ENCODE data around the gene TRIO. TPM values are rescaled to one million over a fixed set of nuclear protein-coding genes. Genes with fewer than 3 reads are reported as not detected.

The TRIO gene
- total and polyA plus RNA-seq, 10 of the 15 experiments (the other 5 are each of a cell fraction or from before 2014, with no cell fraction given) = 5.1 to 96.4 (median 44.6) TPM

DNA sequence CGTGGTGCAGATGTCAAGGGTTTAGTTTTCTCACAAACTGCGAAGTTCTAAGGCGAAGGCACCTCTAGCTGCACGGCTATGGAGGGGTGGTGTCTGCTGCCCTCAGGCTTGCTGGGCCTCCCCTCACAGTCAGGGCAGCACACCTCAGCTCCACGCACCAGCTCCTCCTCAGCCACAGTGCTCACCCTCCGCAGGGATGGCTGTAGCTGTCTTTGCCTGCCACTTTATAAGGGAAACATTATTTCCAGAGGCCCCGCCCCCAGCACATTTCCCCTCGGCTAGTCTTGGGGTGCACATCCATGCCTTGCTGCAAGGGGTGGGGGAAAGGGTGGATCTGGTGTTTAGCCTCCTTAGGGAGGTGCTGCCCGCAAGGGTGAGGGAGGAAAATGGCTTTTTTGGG lies 154.6 kb downstream of the TRIO start:
- Histone ChIP-seq H3K9me3 (replicated peaks; ENCODE audit: control insufficient read depth, insufficient read depth, low read length) (no peaks in the 10 kb centered on the region), H3K79me2 (ENCODE audit: control insufficient read depth, insufficient read depth, low read length) (no peaks in the 10 kb centered on the region), H3K4me2 (ENCODE audit: control insufficient read depth, insufficient read depth) (no peak overlapping the region), H4K20me1 (ENCODE audit: control insufficient read depth, insufficient read depth) (no peaks in the 10 kb centered on the region), H3K4me1 (ENCODE audit: control insufficient read depth, insufficient read depth, low read length) (no peaks in the 10 kb centered on the region), H3K27ac (ENCODE audit: control insufficient read depth, insufficient read depth) (no peak overlapping the region), H3K4me3 (no peak overlapping the region), H3K36me3 (ENCODE audit: control insufficient read depth in 2 of 2, insufficient read depth in 2 of 2, low read length in 1 of 2) (peaks cover 12 to 25% of the 10 kb centered on the region in 2 experiments), H3K9ac (ENCODE audit: control insufficient read depth, insufficient read depth, low read length) (no peak overlapping the region), H3K27me3 (replicated peaks in 1 of 2; ENCODE audit: control insufficient read depth in 2 of 2, insufficient read depth in 2 of 2, low read length in 1 of 2) (no peaks in the 10 kb centered on the region), H2AFZ (ENCODE audit: control insufficient read depth, low read depth, low read length) (no peak overlapping the region)
- ChIA-PET RAD21 (ENCODE audit: unreplicated experiment) (no interaction called here), POLR2A (no interaction called here), SMC1A (ENCODE audit: uncharacterized antibody, unreplicated experiment) (interaction anchor here (0.8 to 0.9 kb wide), 2 partner anchors 11 to 317 kb away, joined by 3 read pairs; no protein-coding TSS in a partner anchor), CTCF (interaction anchor here (2.1 kb wide), 1 partner anchor 357 kb away, joined by 4 read pairs; no protein-coding TSS in a partner anchor)
- in situ Hi-C loops (cut with MboI) = no loop called here
- DNase-seq (ENCODE audit: low read depth, low spot score) = no peak
- WGBS (ENCODE audit: insufficient coverage, insufficient replicate concordance, low lambda C conversion rate, missing lambda C conversion rate) = 89% methylated on average over 9 of the region's 9 CpGs
- intact Hi-C loops (cut with micrococcal nuclease; ENCODE audit: unreplicated experiment) = no loop called here
- no peak for ATAC-seq
- no TSS peak for BruUV-seq (replicated peaks)
- no peak for FAIRE-seq
- TF ChIP-seq, protein P1, sequence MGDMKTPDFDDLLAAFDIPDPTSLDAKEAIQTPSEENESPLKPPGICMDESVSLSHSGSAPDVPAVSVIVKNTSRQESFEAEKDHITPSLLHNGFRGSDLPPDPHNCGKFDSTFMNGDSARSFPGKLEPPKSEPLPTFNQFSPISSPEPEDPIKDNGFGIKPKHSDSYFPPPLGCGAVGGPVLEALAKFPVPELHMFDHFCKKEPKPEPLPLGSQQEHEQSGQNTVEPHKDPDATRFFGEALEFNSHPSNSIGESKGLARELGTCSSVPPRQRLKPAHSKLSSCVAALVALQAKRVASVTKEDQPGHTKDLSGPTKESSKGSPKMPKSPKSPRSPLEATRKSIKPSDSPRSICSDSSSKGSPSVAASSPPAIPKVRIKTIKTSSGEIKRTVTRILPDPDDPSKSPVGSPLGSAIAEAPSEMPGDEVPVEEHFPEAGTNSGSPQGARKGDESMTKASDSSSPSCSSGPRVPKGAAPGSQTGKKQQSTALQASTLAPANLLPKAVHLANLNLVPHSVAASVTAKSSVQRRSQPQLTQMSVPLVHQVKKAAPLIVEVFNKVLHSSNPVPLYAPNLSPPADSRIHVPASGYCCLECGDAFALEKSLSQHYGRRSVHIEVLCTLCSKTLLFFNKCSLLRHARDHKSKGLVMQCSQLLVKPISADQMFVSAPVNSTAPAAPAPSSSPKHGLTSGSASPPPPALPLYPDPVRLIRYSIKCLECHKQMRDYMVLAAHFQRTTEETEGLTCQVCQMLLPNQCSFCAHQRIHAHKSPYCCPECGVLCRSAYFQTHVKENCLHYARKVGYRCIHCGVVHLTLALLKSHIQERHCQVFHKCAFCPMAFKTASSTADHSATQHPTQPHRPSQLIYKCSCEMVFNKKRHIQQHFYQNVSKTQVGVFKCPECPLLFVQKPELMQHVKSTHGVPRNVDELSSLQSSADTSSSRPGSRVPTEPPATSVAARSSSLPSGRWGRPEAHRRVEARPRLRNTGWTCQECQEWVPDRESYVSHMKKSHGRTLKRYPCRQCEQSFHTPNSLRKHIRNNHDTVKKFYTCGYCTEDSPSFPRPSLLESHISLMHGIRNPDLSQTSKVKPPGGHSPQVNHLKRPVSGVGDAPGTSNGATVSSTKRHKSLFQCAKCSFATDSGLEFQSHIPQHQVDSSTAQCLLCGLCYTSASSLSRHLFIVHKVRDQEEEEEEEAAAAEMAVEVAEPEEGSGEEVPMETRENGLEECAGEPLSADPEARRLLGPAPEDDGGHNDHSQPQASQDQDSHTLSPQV (IDR thresholded peaks at IDR 0.05) = no peak
- TF ChIP-seq KAT2A (conservative IDR thresholded peaks at IDR 0.05; ENCODE audit: control insufficient read depth, low read depth, low read length) = no peak
- no peak for TF ChIP-seq HCFC1 (IDR thresholded peaks at IDR 0.05; ENCODE audit: low read length)
- TF ChIP-seq, protein P2, sequence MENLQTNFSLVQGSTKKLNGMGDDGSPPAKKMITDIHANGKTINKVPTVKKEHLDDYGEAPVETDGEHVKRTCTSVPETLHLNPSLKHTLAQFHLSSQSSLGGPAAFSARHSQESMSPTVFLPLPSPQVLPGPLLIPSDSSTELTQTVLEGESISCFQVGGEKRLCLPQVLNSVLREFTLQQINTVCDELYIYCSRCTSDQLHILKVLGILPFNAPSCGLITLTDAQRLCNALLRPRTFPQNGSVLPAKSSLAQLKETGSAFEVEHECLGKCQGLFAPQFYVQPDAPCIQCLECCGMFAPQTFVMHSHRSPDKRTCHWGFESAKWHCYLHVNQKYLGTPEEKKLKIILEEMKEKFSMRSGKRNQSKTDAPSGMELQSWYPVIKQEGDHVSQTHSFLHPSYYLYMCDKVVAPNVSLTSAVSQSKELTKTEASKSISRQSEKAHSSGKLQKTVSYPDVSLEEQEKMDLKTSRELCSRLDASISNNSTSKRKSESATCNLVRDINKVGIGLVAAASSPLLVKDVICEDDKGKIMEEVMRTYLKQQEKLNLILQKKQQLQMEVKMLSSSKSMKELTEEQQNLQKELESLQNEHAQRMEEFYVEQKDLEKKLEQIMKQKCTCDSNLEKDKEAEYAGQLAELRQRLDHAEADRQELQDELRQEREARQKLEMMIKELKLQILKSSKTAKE (IDR thresholded peaks at IDR 0.05; ENCODE audit: low read depth, poor library complexity, severe bottlenecking) = no peak
- TF ChIP-seq ZZZ3 (IDR thresholded peaks at IDR 0.05; ENCODE audit: control insufficient read depth, insufficient read length, low read depth) = no peak
- no peak for TF ChIP-seq MTA2 (IDR thresholded peaks at IDR 0.05; ENCODE audit: low read depth)
- TF ChIP-seq CHD4 (IDR thresholded peaks at IDR 0.05) = no peak
- TF ChIP-seq, protein P3, sequence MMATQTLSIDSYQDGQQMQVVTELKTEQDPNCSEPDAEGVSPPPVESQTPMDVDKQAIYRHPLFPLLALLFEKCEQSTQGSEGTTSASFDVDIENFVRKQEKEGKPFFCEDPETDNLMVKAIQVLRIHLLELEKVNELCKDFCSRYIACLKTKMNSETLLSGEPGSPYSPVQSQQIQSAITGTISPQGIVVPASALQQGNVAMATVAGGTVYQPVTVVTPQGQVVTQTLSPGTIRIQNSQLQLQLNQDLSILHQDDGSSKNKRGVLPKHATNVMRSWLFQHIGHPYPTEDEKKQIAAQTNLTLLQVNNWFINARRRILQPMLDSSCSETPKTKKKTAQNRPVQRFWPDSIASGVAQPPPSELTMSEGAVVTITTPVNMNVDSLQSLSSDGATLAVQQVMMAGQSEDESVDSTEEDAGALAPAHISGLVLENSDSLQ (IDR thresholded peaks at IDR 0.05) = no peak
- TF ChIP-seq FOS (IDR thresholded peaks at IDR 0.05; ENCODE audit: borderline replicate concordance, extremely low read depth, insufficient read length) = no peak
- no peak for TF ChIP-seq ETV6 (conservative IDR thresholded peaks at IDR 0.05 in 1 of 2, IDR thresholded peaks at IDR 0.05 in 1 of 2; ENCODE audit: borderline replicate concordance in 1 of 2, low read depth in 1 of 2)
- TF ChIP-seq WRNIP1 (IDR thresholded peaks at IDR 0.05; ENCODE audit: borderline replicate concordance, low read depth, low read length) = no peak
- no peak for TF ChIP-seq NFIC (IDR thresholded peaks at IDR 0.05; ENCODE audit: low read depth, low read length)
- no peak for TF ChIP-seq JUND (IDR thresholded peaks at IDR 0.05; ENCODE audit: low read depth, low read length)
- no peak for TF ChIP-seq SPI1 (IDR thresholded peaks at IDR 0.05; ENCODE audit: borderline replicate concordance, insufficient read depth, low read depth, low read length)
- TF ChIP-seq SREBF2 (IDR thresholded peaks at IDR 0.05; ENCODE audit: low read length) = no peak
- TF ChIP-seq TBL1XR1 (IDR thresholded peaks at IDR 0.05; ENCODE audit: low read depth, low read length) = no peak
